ENCODE measurements around the gene PFKFB2.

DNA sequence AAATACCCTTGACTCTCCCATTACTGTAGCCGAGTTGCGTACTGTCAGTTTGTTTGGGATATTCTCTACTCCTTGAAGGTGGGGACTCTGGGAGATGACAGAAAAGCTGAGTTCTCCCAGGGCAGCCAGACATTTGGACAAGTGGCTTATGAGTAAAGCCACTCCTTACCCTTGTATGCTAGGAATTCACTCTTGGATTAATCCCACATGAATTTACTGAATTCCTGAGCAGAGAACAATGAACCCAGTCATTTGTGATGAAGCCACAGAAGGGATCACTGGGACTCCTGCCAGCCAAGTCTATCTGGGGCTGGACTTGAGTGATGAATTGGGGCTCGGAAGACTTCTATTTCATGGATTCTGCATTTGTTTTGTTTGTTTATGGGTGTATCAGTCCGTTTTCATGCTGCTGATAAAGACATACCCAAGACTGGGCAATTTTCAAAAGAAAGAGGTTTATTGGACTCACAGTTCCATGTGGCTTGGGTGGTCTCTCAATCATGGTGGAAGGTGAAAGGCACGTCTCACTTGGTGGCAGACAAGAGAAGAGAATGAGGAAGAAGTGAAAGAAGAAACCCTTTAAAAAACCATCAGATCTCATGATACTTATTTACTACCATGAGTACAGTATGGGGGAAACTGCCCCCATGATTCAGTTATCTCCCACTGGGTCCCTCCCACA, 45.6 kb upstream of the PFKFB2 start:
- TF ChIP-seq MEIS1 (CRISPR knock-in tag; IDR thresholded peaks at IDR 0.05; ENCODE audit: borderline replicate concordance) (no peak), ZNF266 (tag by site-specific recombination; IDR thresholded peaks at IDR 0.05; ENCODE audit: low read depth) (no peak), ZNF350 (tag by site-specific recombination; IDR thresholded peaks at IDR 0.05) (no peak), ZNF423 (tag by site-specific recombination; IDR thresholded peaks at IDR 0.05) (no peak), ZNF214 (tag by site-specific recombination; IDR thresholded peaks at IDR 0.05; ENCODE audit: borderline replicate concordance) (no peak), ZNF776 (tag by site-specific recombination; IDR thresholded peaks at IDR 0.05; ENCODE audit: borderline replicate concordance) (no peak), ZBTB7A (tag by site-specific recombination; IDR thresholded peaks at IDR 0.05; ENCODE audit: low read depth) (no peak)
- TF ChIP-seq, protein P1, sequence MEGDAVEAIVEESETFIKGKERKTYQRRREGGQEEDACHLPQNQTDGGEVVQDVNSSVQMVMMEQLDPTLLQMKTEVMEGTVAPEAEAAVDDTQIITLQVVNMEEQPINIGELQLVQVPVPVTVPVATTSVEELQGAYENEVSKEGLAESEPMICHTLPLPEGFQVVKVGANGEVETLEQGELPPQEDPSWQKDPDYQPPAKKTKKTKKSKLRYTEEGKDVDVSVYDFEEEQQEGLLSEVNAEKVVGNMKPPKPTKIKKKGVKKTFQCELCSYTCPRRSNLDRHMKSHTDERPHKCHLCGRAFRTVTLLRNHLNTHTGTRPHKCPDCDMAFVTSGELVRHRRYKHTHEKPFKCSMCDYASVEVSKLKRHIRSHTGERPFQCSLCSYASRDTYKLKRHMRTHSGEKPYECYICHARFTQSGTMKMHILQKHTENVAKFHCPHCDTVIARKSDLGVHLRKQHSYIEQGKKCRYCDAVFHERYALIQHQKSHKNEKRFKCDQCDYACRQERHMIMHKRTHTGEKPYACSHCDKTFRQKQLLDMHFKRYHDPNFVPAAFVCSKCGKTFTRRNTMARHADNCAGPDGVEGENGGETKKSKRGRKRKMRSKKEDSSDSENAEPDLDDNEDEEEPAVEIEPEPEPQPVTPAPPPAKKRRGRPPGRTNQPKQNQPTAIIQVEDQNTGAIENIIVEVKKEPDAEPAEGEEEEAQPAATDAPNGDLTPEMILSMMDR (tag by site-specific recombination; IDR thresholded peaks at IDR 0.05), result no peak
- TF ChIP-seq, protein P2, sequence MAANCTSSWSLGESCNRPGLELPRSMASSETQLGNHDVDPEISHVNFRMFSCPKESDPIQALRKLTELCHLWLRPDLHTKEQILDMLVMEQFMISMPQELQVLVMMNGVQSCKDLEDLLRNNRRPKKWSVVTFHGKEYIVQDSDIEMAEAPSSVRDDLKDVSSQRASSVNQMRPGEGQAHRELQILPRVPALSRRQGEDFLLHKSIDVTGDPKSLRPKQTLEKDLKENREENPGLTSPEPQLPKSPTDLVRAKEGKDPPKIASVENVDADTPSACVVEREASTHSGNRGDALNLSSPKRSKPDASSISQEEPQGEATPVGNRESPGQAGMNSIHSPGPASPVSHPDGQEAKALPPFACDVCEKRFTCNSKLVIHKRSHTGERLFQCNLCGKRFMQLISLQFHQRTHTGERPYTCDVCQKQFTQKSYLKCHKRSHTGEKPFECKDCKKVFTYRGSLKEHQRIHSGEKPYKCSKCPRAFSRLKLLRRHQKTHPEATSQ (tag by site-specific recombination; IDR thresholded peaks at IDR 0.05), result no peak

Measured in HEK293 (cell line).